Measurements from ENCODE around the gene MARCHF10.

Gene MARCHF10

DNA sequence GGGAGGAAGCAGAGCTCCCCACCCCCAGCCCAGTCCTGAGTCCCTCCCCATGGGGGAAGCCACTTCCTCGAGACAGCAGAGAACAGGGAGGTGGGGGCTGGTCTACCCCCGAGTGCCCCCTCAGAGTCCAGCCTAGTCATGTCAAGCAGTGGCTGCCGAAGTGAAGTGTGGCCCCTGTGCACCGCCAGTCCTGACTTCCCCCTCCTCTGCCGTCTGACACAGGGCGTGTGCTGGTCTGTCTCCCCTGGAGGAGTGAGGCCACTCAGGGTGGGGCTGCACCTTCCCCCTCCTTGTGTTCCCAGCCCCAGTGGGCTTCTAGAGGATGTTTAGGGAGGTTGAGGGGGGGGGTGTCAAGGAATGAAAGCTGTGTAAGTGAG lies 133.8 kb downstream of the MARCHF10 start:
- no peak overlapping the region for H3K27ac ChIP-seq (ENCODE audit: insufficient read depth, low read depth, low read length, poor library complexity, severe bottlenecking)
- H3K36me3 ChIP-seq (ENCODE audit: control insufficient read depth, insufficient read depth, low read length) = no peaks in the 10 kb centered on the region
- WGBS, 2 experiments = 92% methylated on average over 6 of the region's 6 CpGs
- H3K27me3 ChIP-seq (ENCODE audit: control insufficient read depth, insufficient read depth, low read length, poor library complexity, severe bottlenecking) = no peaks in the 10 kb centered on the region
- H3K4me3 ChIP-seq (ENCODE audit: insufficient read depth, low read depth, low read length) = no peak overlapping the region
- no peaks in the 10 kb centered on the region for H3K4me1 ChIP-seq (ENCODE audit: control insufficient read depth, insufficient read depth, low read length)
- H3K9me3 ChIP-seq (ENCODE audit: control insufficient read depth, low read length) = no peaks in the 10 kb centered on the region

DNA sequence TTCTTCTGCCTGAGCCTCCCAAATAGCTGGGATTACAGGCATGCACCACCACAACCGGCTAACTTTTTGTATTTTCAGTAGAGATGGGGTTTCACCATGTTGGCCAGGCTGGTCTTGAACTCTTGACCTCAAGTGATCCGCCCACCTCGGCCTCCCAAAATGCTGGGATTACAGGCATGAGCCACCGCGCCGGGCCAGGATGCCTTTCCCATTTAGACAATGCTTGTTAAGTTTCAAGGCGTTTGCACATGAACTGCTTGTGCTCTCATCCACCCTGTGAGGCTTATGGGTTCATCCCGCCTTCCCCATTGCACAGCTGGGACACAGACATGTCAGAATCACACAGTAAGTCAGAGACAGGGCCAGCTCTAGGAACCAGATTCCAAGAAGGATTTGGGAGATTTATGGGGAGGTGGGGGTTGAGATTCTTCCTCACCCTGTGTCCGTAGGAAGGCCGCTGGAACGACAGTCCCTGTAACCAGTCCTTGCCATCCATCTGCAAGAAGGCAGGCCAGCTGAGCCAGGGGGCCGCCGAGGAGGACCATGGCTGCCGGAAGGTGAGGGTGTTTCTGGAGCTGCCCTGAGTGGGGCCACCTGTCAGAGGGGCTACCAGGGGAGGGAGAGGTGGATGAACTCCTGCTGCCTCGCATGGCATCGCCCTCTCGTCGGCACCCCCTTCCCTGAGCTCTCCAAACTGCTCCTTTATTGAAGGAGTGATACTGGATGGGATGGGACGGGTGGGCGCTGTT lies 134.3 kb downstream of the MARCHF10 start:
- no peaks in the 10 kb centered on the region for H3K9me3 ChIP-seq (ENCODE audit: control insufficient read depth, low read length)
- H3K27me3 ChIP-seq (ENCODE audit: control insufficient read depth, insufficient read depth, low read length, poor library complexity, severe bottlenecking) = no peaks in the 10 kb centered on the region
- no peaks in the 10 kb centered on the region for H3K4me1 ChIP-seq (ENCODE audit: control insufficient read depth, insufficient read depth, low read length)
- no peak overlapping the region for H3K4me3 ChIP-seq (ENCODE audit: insufficient read depth, low read depth, low read length)
- WGBS, 2 experiments = 90% methylated on average over 20 of the region's 20 CpGs
- H3K36me3 ChIP-seq (ENCODE audit: control insufficient read depth, insufficient read depth, low read length) = no peaks in the 10 kb centered on the region
- H3K27ac ChIP-seq (ENCODE audit: insufficient read depth, low read depth, low read length, poor library complexity, severe bottlenecking) = no peak overlapping the region

DNA sequence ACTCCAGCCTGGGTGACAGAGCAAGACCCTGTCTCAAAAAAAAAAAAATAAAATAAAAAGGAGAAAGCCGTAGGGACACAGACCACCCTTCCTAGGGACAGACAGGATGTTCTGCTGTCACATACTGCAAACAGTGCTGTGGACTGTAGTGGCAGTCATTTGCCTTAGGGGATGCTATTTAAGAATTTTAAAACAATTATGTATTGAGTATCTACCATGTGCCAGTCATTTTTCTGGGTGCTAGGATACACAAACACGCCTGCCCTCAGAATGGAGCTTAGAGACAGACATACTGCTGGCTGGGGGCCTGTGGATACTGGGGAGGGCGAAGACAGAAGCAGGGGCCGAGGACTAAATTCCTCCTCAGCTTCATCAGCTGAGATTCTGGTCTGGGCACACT lies 135.2 kb downstream of the MARCHF10 start:
- 95 to 96% methylated on average over 4 of the region's 4 CpGs for WGBS, 2 experiments
- Histone ChIP-seq H3K4me1 (ENCODE audit: control insufficient read depth, insufficient read depth, low read length) (no peaks in the 10 kb centered on the region), H3K27ac (ENCODE audit: insufficient read depth, low read depth, low read length, poor library complexity, severe bottlenecking) (no peak overlapping the region), H3K27me3 (ENCODE audit: control insufficient read depth, insufficient read depth, low read length, poor library complexity, severe bottlenecking) (no peaks in the 10 kb centered on the region), H3K4me3 (ENCODE audit: insufficient read depth, low read depth, low read length) (no peak overlapping the region), H3K9me3 (ENCODE audit: control insufficient read depth, low read length) (no peaks in the 10 kb centered on the region), H3K36me3 (ENCODE audit: control insufficient read depth, insufficient read depth, low read length) (no peaks in the 10 kb centered on the region)

DNA sequence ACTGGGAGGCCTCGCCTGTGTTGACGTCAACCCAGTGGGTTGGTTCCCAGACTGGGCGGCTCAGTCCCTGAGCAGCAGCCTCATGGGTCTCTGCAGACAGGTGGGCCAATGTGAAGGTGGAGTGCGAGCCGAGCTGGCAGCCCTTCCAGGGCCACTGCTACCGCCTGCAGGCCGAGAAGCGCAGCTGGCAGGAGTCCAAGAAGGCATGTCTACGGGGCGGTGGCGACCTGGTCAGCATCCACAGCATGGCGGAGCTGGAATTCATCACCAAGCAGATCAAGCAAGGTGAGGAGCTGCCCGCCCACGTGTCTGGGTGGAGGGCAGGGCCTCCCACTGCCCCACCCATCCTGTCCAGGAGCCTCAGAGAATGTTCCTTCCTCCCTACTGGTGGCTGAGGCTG lies 136.6 kb downstream of the MARCHF10 start:
- Histone ChIP-seq H3K4me1 (ENCODE audit: control insufficient read depth, insufficient read depth, low read length) (no peaks in the 10 kb centered on the region), H3K9me3 (ENCODE audit: control insufficient read depth, low read length) (no peaks in the 10 kb centered on the region), H3K36me3 (ENCODE audit: control insufficient read depth, insufficient read depth, low read length) (peaks cover 4% of the 10 kb centered on the region), H3K27me3 (ENCODE audit: control insufficient read depth, insufficient read depth, low read length, poor library complexity, severe bottlenecking) (no peaks in the 10 kb centered on the region), H3K4me3 (ENCODE audit: insufficient read depth, low read depth, low read length) (no peak overlapping the region), H3K27ac (ENCODE audit: insufficient read depth, low read depth, low read length, poor library complexity, severe bottlenecking) (no peak overlapping the region)
- WGBS, 2 experiments = 90 to 91% methylated on average over 14 of the region's 14 CpGs

DNA sequence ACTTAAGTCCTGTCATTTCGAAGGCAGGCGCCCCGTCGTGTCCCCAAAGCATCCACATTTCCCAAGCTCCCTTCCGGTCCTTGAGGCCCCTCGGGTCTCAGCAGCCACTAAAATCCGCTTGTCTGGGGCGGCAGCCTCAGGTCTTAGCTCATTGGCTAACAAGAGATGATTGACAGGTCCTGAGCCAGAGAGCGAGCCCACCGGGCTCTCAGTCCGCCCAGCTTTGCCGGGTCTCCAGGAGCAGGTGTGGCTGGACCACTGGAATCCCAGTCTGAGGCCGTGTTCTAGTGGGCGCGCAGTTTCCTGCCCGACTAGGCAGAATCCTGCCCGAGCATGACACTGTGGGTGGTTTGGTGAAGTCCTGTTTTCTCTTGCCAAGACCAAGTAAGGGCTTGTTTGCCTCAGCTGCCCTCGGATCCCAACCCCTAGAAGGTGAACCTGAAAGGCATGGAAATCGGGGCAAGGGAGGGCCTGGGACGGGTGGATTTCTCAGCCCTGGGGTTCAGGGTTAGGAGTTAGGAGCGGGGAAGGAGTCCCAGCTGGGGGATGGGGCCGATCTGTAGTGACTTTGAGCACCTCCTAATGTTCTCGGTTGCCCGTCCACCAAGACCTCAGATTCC lies 137.8 kb downstream of the MARCHF10 start:
- Histone ChIP-seq H3K27ac (ENCODE audit: insufficient read depth, low read depth, low read length, poor library complexity, severe bottlenecking) (no peak overlapping the region), H3K4me3 (ENCODE audit: insufficient read depth, low read depth, low read length) (no peak overlapping the region), H3K36me3 (ENCODE audit: control insufficient read depth, insufficient read depth, low read length) (peaks cover 4% of the 10 kb centered on the region), H3K9me3 (ENCODE audit: control insufficient read depth, low read length) (no peaks in the 10 kb centered on the region), H3K27me3 (ENCODE audit: control insufficient read depth, insufficient read depth, low read length, poor library complexity, severe bottlenecking) (no peaks in the 10 kb centered on the region), H3K4me1 (ENCODE audit: control insufficient read depth, insufficient read depth, low read length) (peaks cover 5% of the 10 kb centered on the region)
- WGBS, 2 experiments = 86 to 87% methylated on average over 24 of the region's 24 CpGs

DNA sequence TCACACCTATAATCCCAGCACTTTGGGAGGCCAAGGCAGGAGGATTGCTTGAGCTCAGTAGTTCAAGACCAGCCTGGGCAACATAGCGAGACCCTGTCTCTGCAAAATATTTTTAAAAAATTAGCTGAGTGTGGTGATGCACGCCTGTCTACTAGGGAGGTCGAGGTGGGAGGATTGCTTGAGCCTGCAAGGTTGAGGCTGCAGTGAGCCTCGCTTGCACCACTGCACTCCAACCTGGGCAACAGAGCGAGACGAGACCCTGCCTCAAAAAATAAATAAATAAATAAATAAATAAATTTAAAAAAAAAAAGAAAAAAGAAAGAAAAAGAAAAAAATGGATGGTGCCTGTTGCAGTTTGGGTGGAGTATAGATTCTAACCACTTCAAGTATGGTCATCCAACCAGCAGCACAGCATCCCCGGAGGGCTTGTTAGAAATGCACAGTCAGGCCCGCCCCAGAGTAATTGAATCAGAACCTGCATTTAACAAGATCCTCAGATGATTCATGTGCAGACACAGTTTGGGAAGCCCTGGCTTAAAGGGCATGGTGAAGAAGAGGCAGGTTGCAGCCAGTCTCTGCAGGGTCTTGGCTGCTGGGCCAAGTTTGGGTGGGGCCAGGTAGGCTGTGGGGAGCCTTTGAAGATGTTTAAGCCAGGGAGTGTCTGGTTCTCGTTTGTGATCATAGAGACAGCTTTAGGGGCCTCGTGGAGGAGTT lies 139.9 kb downstream of the MARCHF10 start:
- no peaks in the 10 kb centered on the region for H3K27me3 ChIP-seq (ENCODE audit: control insufficient read depth, insufficient read depth, low read length, poor library complexity, severe bottlenecking)
- H3K27ac ChIP-seq (ENCODE audit: insufficient read depth, low read depth, low read length, poor library complexity, severe bottlenecking) = no peak overlapping the region
- WGBS, 2 experiments = 86 to 87% methylated on average over 8 of the region's 10 CpGs
- H3K9me3 ChIP-seq (ENCODE audit: control insufficient read depth, low read length) = no peaks in the 10 kb centered on the region
- no peak overlapping the region for H3K4me3 ChIP-seq (ENCODE audit: insufficient read depth, low read depth, low read length)
- peaks cover 5% of the 10 kb centered on the region for H3K4me1 ChIP-seq (ENCODE audit: control insufficient read depth, insufficient read depth, low read length)
- H3K36me3 ChIP-seq (ENCODE audit: control insufficient read depth, insufficient read depth, low read length) = peaks cover 4% of the 10 kb centered on the region

DNA sequence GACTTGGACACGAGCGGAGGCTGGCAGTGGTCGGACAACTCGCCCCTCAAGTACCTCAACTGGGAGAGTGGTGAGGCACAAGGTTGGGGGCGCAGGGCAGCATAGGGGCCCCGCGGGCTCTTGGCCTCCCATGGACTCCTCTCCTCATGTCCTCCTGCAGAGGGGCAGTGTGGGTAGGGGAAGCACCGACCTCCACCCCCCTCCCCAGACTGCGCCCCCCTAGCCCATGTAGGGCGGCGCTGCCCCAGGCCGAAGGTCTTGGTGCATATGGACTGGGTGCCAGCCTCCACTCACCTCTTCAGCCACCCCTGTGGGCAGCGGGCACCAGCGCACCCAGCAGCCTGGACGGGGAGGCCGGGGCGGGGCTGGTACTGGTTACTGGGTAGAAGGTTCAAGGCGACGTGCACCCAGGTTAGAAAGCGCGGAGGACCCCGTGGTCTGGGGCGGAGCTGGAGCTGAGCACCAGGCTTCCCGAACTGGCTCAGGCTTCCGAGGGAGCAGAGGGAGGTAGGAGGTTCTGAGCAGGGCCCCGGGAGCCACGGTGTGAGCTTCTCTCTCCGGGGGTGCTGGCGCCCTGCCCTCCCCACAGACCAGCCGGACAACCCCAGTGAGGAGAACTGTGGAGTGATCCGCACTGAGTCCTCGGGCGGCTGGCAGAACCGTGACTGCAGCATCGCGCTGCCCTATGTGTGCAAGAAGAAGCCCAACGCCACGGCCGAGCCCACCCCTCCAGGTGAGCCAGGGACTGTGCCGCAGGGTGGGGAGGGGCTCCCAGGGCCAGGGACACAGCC lies 141.1 kb downstream of the MARCHF10 start:
- no peak overlapping the region for H3K27ac ChIP-seq (ENCODE audit: insufficient read depth, low read depth, low read length, poor library complexity, severe bottlenecking)
- peaks cover 4% of the 10 kb centered on the region for H3K36me3 ChIP-seq (ENCODE audit: control insufficient read depth, insufficient read depth, low read length)
- WGBS, 2 experiments = 95 to 96% methylated on average over 40 of the region's 40 CpGs
- peaks cover 5% of the 10 kb centered on the region for H3K4me1 ChIP-seq (ENCODE audit: control insufficient read depth, insufficient read depth, low read length)
- no peak overlapping the region for H3K4me3 ChIP-seq (ENCODE audit: insufficient read depth, low read depth, low read length)
- no peaks in the 10 kb centered on the region for H3K9me3 ChIP-seq (ENCODE audit: control insufficient read depth, low read length)
- no peaks in the 10 kb centered on the region for H3K27me3 ChIP-seq (ENCODE audit: control insufficient read depth, insufficient read depth, low read length, poor library complexity, severe bottlenecking)

- Histone ChIP-seq H3K27ac (ENCODE audit: insufficient read depth, low read depth, low read length, poor library complexity, severe bottlenecking) (no peak overlapping the region), H3K4me3 (ENCODE audit: insufficient read depth, low read depth, low read length) (no peak overlapping the region), H3K4me1 (ENCODE audit: control insufficient read depth, insufficient read depth, low read length) (peaks cover 5% of the 10 kb centered on the region), H3K9me3 (ENCODE audit: control insufficient read depth, low read length) (no peaks in the 10 kb centered on the region), H3K27me3 (ENCODE audit: control insufficient read depth, insufficient read depth, low read length, poor library complexity, severe bottlenecking) (no peaks in the 10 kb centered on the region), H3K36me3 (ENCODE audit: control insufficient read depth, insufficient read depth, low read length) (peaks cover 4% of the 10 kb centered on the region)
- WGBS, 2 experiments = 82 to 83% methylated on average over 30 of the region's 30 CpGs
Observed at GRCh38 chr17:62666061-62666800, 141.9 kb downstream of the MARCHF10 start.

- H3K9me3 ChIP-seq (ENCODE audit: control insufficient read depth, low read length) = no peaks in the 10 kb centered on the region
- H3K27me3 ChIP-seq (ENCODE audit: control insufficient read depth, insufficient read depth, low read length, poor library complexity, severe bottlenecking) = no peaks in the 10 kb centered on the region
- H3K36me3 ChIP-seq (ENCODE audit: control insufficient read depth, insufficient read depth, low read length) = peaks cover 4% of the 10 kb centered on the region
- no peak overlapping the region for H3K27ac ChIP-seq (ENCODE audit: insufficient read depth, low read depth, low read length, poor library complexity, severe bottlenecking)
- H3K4me1 ChIP-seq (ENCODE audit: control insufficient read depth, insufficient read depth, low read length) = peaks cover 5% of the 10 kb centered on the region
- H3K4me3 ChIP-seq (ENCODE audit: insufficient read depth, low read depth, low read length) = no peak overlapping the region
- WGBS, 2 experiments = 93 to 96% methylated on average over 3 of the region's 3 CpGs
Observed at GRCh38 chr17:62665599-62665998, 142.5 kb downstream of the MARCHF10 start.

Measured in ectodermal cell (in vitro differentiated cells).